GM12878 (cell line): ENCODE results near the gene EBP.

Experiments
- CTCF ChIP-seq, 3 experiments: IDR thresholded peaks in 2 of 3; conservative IDR thresholded peaks in 1 of 3; 2 replicates each; pipeline ENCODE4 v1.5.1; 2011; ENCODE audit warnings: low read depth in 3 of 3, low read length in 3 of 3, mild to moderate bottlenecking in 3 of 3, control low read depth in 2 of 3, moderate library complexity in 2 of 3, inconsistent platforms in 1 of 3, mixed read lengths in 1 of 3; ENCODE audit not compliant: control insufficient read depth in 2 of 3, insufficient read depth in 1 of 3; ENCODE audit errors: extremely low read depth in 1 of 3
- FOS ChIP-seq: IDR thresholded peaks from 3 replicates; pipeline ENCODE4 v1.6.1; 2011; ENCODE audit warnings: borderline replicate concordance; ENCODE audit not compliant: insufficient read length; ENCODE audit errors: extremely low read depth
- FOXK2 ChIP-seq: fragments of 450-650 bp; IDR thresholded peaks from 2 replicates; pipeline ENCODE4 v1.6.1; 2017; ENCODE audit warnings: mild to moderate bottlenecking, moderate library complexity
- MYC ChIP-seq: IDR thresholded peaks from 2 replicates; pipeline ENCODE4 v1.6.1; 2011; ENCODE audit warnings: mild to moderate bottlenecking, low read length, moderate library complexity, inconsistent platforms; ENCODE audit not compliant: insufficient read depth, insufficient replicate concordance, insufficient read length, severe bottlenecking
- RAD51 ChIP-seq: fragments of 450-650 bp; IDR thresholded peaks from 2 replicates; pipeline ENCODE4 v1.6.1; 2016; ENCODE audit warnings: moderate library complexity, mild to moderate bottlenecking, inconsistent platforms
- TBL1XR1 ChIP-seq: IDR thresholded peaks from 2 replicates; pipeline ENCODE4 v1.6.1; 2012; ENCODE audit warnings: low read depth, low read length, improper control_type of control experiment
- ZNF24 ChIP-seq: fragments of 450-650 bp; IDR thresholded peaks from 2 replicates; pipeline ENCODE4 v1.6.1; 2017; ENCODE audit warnings: antibody characterized with exemption, mild to moderate bottlenecking
- TF ChIP-seq, protein P1 (sequence below): IDR thresholded peaks from 2 replicates; pipeline ENCODE4 v1.6.1; 2012; ENCODE audit warnings: mild to moderate bottlenecking, low read depth, low read length

DNA sequence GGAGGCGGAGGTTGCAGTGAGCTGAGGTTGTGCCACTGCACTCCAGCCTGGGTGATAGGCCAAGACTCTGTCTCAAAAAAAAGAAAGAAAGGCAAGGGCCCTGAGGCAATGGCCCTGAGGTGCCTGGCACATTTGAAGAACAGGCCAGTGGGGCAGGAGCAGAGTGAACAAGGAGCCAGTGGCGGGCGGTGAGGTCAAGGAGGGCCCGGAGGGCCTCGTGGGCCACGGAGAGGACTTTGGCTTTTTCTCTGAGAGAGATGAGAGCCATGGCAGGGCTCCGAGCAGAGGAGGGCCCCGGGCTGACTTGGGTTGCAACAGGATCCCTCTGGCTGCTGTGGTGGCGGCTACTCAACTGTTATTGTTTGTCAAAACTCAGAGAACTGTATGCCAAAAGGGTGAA lies 32.3 kb upstream of the EBP start:
- TF ChIP-seq FOS = no peak
- TF ChIP-seq, protein P1, sequence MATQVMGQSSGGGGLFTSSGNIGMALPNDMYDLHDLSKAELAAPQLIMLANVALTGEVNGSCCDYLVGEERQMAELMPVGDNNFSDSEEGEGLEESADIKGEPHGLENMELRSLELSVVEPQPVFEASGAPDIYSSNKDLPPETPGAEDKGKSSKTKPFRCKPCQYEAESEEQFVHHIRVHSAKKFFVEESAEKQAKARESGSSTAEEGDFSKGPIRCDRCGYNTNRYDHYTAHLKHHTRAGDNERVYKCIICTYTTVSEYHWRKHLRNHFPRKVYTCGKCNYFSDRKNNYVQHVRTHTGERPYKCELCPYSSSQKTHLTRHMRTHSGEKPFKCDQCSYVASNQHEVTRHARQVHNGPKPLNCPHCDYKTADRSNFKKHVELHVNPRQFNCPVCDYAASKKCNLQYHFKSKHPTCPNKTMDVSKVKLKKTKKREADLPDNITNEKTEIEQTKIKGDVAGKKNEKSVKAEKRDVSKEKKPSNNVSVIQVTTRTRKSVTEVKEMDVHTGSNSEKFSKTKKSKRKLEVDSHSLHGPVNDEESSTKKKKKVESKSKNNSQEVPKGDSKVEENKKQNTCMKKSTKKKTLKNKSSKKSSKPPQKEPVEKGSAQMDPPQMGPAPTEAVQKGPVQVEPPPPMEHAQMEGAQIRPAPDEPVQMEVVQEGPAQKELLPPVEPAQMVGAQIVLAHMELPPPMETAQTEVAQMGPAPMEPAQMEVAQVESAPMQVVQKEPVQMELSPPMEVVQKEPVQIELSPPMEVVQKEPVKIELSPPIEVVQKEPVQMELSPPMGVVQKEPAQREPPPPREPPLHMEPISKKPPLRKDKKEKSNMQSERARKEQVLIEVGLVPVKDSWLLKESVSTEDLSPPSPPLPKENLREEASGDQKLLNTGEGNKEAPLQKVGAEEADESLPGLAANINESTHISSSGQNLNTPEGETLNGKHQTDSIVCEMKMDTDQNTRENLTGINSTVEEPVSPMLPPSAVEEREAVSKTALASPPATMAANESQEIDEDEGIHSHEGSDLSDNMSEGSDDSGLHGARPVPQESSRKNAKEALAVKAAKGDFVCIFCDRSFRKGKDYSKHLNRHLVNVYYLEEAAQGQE = no peak
- no peak for TF ChIP-seq CTCF (IDR thresholded peaks at IDR 0.05 in 2 of 3, conservative IDR thresholded peaks at IDR 0.05 in 1 of 3; ENCODE audit: control insufficient read depth in 2 of 3, extremely low read depth in 1 of 3, insufficient read depth in 1 of 3, low read depth in 3 of 3, low read length in 3 of 3)
- no peak for TF ChIP-seq MYC
- no peak for TF ChIP-seq FOXK2
- no peak for TF ChIP-seq TBL1XR1
- TF ChIP-seq RAD51 = no peak
- TF ChIP-seq ZNF24 = no peak
